IMR-90 (cell line): ENCODE data around the gene ALX4.

ENCODE experiments used
- CTCF ChIP-seq: conservative IDR thresholded peaks from 2 replicates; pipeline ENCODE4 v1.5.1; 2012; ENCODE audit warnings: mild to moderate bottlenecking, low read depth, low read length, improper control_type of control experiment
- POLR2A ChIP-seq: IDR thresholded peaks from 2 replicates; pipeline ENCODE4 v1.6.1; 2012; ENCODE audit warnings: mild to moderate bottlenecking, low read depth, low read length
- USF2 ChIP-seq: fragments of 150-350 bp; IDR thresholded peaks from 2 replicates; pipeline ENCODE4 v1.6.1; 2017; ENCODE audit warnings: mild to moderate bottlenecking, antibody characterized with exemption, low read length, low read depth

- TF ChIP-seq CTCF: no peak
- no peak for TF ChIP-seq POLR2A
- TF ChIP-seq USF2: no peak
These were observed 74.2 kb downstream of the ALX4 start for GRCh38 chr11:44235765-44236201.
